HepG2 (cell line): ENCODE data around the gene SERPINB6. TPM values are rescaled to one million over a fixed set of nuclear protein-coding genes. Genes with fewer than 3 reads are reported as not detected.

ENCODE experiments used
- ARNTL ChIP-seq: sonication (generic); formaldehyde crosslinking; IDR thresholded peaks from 2 replicates; pipeline ENCODE4 v1.4.0; 2020; ENCODE audit warnings: mild to moderate bottlenecking, missing genetic modification reagents
- ELF3 ChIP-seq: IDR thresholded peaks from 2 replicates; pipeline ENCODE4 v1.6.1; 2016; ENCODE audit warnings: missing genetic modification reagents, missing compliant biosample characterization
- ERF ChIP-seq: IDR thresholded peaks from 2 replicates; pipeline ENCODE4 v1.6.1; 2018; ENCODE audit warnings: missing biosample characterization, missing genetic modification reagents
- ETV5 ChIP-seq: IDR thresholded peaks from 2 replicates; pipeline ENCODE4 v1.6.1; 2018; ENCODE audit warnings: missing biosample characterization, missing genetic modification reagents, inconsistent platforms, borderline replicate concordance
- FOXO1 ChIP-seq: sonication (generic); formaldehyde crosslinking; IDR thresholded peaks from 2 replicates; pipeline ENCODE4 v1.4.0; 2020; ENCODE audit warnings: missing genetic modification reagents
- HIC2 ChIP-seq: sonication (generic); formaldehyde crosslinking; IDR thresholded peaks from 2 replicates; pipeline ENCODE4 v1.9.0; 2022; ENCODE audit warnings: low read depth, missing genetic modification reagents
- IKZF5 ChIP-seq: IDR thresholded peaks from 2 replicates; pipeline ENCODE4 v1.6.1; 2018; ENCODE audit warnings: missing genetic modification reagents, mild to moderate bottlenecking, missing compliant biosample characterization
- IRF2 ChIP-seq: IDR thresholded peaks from 2 replicates; pipeline ENCODE4 v1.6.1; 2018; ENCODE audit warnings: missing genetic modification reagents, missing compliant biosample characterization
- MED1 ChIP-seq: sonication (generic); formaldehyde crosslinking; IDR thresholded peaks from 2 replicates; pipeline ENCODE4 v1.4.0; 2020; ENCODE audit warnings: missing genetic modification reagents
- PAXIP1 ChIP-seq: sonication (generic); formaldehyde crosslinking; conservative IDR thresholded peaks from 2 replicates; pipeline ENCODE4 v1.4.0; 2020; ENCODE audit warnings: mild to moderate bottlenecking, missing genetic modification reagents, moderate library complexity
- PHF21A ChIP-seq: sonication (generic); formaldehyde crosslinking; IDR thresholded peaks from 2 replicates; pipeline ENCODE4 v1.5.0; 2020; ENCODE audit warnings: mild to moderate bottlenecking, missing genetic modification reagents
- PITX1 ChIP-seq: sonication (generic); formaldehyde crosslinking; IDR thresholded peaks from 2 replicates; pipeline ENCODE4 v1.5.1; 2020; ENCODE audit warnings: mild to moderate bottlenecking, missing genetic modification reagents
- RCOR2 ChIP-seq: IDR thresholded peaks from 2 replicates; pipeline ENCODE4 v1.6.1; 2016; ENCODE audit warnings: missing biosample characterization, missing genetic modification reagents
- RXRA ChIP-seq: sonication (generic); formaldehyde crosslinking; IDR thresholded peaks from 2 replicates; pipeline ENCODE4 v1.5.1; 2020; ENCODE audit warnings: missing genetic modification reagents
- SOX5 ChIP-seq: IDR thresholded peaks from 2 replicates; pipeline ENCODE4 v1.6.1; 2016; ENCODE audit warnings: borderline replicate concordance
- ZNF263 ChIP-seq: sonication (generic); formaldehyde crosslinking; IDR thresholded peaks from 2 replicates; pipeline ENCODE4 v1.4.0; 2020; ENCODE audit warnings: missing genetic modification reagents
- polyA plus RNA-seq, 8 experiments: library from polyadenylated mRNA; depleted of rRNA in 3 of 8; stranded (reverse) in 7 of 8; unstranded in 1 of 8; fragments of >200 nt; fragmentation: Illumina TruSeq in 4 of 8; extraction: Trizol in 4 of 8; gene quantifications; 2 replicates each; pipeline versions ENCODE4 v1.2.1 to v1.2.3, GENCODE V29; 2011 to 2016; ENCODE audit warnings: low read depth in 4 of 8, missing spikeins in 1 of 8, mixed read lengths in 1 of 8; ENCODE audit not compliant: insufficient read depth in 1 of 8
- total RNA-seq, 5 experiments: library from RNA; depleted of rRNA; stranded (reverse); fragments of >200 nt; fragmentation: Illumina TruSeq; extraction: Trizol; gene quantifications; 2 replicates each; pipeline ENCODE4 v1.2.3, GENCODE V29; 2016; ENCODE audit warnings: low read depth in 1 of 5
- TF ChIP-seq, protein P1 (sequence below): IDR thresholded peaks from 2 replicates; pipeline ENCODE4 v1.6.1; 2016
- TF ChIP-seq, protein P2 (sequence below): sonication (generic); formaldehyde crosslinking; IDR thresholded peaks from 2 replicates; pipeline ENCODE4 v1.5.1; 2020; ENCODE audit warnings: mild to moderate bottlenecking, moderate library complexity, missing genetic modification reagents

Gene SERPINB6
- total and polyA plus RNA-seq, 2 of the 13 experiments (the other 11 are each of a cell fraction or from before 2014, with no cell fraction given) = 38.2 to 61.3 TPM

DNA sequence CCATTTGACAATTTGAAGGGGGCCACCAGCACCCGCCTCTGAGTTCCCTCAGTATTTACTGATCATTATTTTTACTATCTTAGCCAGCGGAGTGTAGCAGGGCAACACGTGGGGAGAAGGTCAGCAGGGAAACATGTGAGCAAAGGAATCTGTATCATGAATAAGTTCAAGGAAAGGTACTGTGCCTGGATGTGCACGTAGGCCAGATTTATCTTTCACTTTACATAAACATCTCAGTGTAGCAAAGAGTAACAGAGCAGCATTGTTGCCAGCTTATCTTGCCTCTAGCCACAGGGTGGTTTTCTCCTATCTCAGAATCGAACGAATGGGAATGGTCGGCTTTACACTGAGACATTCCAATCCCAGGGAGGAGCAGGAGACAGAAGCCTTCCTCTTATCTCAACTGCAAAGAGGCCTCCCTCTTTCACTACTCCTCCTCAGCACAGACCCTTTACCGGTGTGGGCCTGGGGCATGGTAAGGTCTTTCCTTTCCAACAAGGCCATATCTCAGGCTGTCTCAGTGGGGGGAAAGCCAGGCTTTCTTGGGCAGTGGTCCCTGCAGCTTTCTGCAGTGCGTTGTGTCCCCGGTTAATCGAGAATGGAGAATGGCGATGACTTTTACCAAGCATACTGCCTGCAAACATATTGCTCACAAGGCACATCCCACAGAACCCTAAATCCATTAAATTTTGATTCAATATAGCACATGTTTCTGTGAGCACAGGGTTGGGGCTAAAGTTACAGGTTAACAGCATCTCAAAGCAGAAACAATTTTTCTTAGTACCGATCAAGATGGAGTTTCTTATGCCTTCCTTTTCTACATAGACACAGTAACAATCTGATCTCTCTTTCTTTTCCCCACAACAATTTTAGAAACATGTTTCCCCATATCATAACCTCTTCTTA lies 45.3 kb downstream of the SERPINB6 start (continued):
- TF ChIP-seq PAXIP1 (peak; percentile 47; the same call in 1 of the 2 replicates), SOX5 (CRISPR knock-in tag) (peak; percentile 74; the same call in 1 of the 2 replicates), ARNTL (CRISPR knock-in tag) (peak; percentile 82), MED1 (CRISPR knock-in tag) (peak; percentile 81), IKZF5 (0 out of 2 replicates have a peak, but pooled peaks have one; percentile 28), ERF (CRISPR knock-in tag) (peak; percentile 72; the same call in 1 of the 2 replicates), RCOR2 (CRISPR knock-in tag) (0 out of 2 replicates have a peak, but pooled peaks have one; percentile 43), HIC2 (peak; percentile 24; the same call in 1 of the 2 replicates), PHF21A (CRISPR knock-in tag) (0 out of 2 replicates have a peak, but pooled peaks have one; percentile 47), ZNF263 (peak; percentile 86), RXRA (CRISPR knock-in tag) (peak; percentile 19; the same call in 1 of the 2 replicates), PITX1 (CRISPR knock-in tag) (0 out of 2 replicates have a peak, but pooled peaks have one; percentile 29), ELF3 (CRISPR knock-in tag) (peak; percentile 55), ETV5 (peak; percentile 32; the same call in 1 of the 2 replicates), FOXO1 (CRISPR knock-in tag) (peak; percentile 25; the same call in 1 of the 2 replicates), IRF2 (CRISPR knock-in tag) (peak; percentile 31; the same call in 1 of the 2 replicates)
- TF ChIP-seq, protein P1, sequence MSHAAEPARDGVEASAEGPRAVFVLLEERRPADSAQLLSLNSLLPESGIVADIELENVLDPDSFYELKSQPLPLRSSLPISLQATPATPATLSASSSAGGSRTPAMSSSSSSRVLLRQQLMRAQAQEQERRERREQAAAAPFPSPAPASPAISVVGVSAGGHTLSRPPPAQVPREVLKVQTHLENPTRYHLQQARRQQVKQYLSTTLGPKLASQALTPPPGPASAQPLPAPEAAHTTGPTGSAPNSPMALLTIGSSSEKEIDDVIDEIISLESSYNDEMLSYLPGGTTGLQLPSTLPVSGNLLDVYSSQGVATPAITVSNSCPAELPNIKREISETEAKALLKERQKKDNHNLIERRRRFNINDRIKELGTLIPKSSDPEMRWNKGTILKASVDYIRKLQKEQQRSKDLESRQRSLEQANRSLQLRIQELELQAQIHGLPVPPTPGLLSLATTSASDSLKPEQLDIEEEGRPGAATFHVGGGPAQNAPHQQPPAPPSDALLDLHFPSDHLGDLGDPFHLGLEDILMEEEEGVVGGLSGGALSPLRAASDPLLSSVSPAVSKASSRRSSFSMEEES (CRISPR knock-in tag) = peak; percentile 88
- TF ChIP-seq, protein P2, sequence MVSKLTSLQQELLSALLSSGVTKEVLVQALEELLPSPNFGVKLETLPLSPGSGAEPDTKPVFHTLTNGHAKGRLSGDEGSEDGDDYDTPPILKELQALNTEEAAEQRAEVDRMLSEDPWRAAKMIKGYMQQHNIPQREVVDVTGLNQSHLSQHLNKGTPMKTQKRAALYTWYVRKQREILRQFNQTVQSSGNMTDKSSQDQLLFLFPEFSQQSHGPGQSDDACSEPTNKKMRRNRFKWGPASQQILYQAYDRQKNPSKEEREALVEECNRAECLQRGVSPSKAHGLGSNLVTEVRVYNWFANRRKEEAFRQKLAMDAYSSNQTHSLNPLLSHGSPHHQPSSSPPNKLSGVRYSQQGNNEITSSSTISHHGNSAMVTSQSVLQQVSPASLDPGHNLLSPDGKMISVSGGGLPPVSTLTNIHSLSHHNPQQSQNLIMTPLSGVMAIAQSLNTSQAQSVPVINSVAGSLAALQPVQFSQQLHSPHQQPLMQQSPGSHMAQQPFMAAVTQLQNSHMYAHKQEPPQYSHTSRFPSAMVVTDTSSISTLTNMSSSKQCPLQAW (CRISPR knock-in tag) = peak; percentile 70; the same call in 1 of the 2 replicates
